Measurements from ENCODE around the gene MT2A. TPM values are rescaled to one million over a fixed set of nuclear protein-coding genes. Genes with fewer than 3 reads are reported as not detected.

Gene MT2A
- total and polyA plus RNA-seq, 2 of the 4 experiments (the other 2 are of a cell fraction), result 25.5 to 621 TPM

DNA sequence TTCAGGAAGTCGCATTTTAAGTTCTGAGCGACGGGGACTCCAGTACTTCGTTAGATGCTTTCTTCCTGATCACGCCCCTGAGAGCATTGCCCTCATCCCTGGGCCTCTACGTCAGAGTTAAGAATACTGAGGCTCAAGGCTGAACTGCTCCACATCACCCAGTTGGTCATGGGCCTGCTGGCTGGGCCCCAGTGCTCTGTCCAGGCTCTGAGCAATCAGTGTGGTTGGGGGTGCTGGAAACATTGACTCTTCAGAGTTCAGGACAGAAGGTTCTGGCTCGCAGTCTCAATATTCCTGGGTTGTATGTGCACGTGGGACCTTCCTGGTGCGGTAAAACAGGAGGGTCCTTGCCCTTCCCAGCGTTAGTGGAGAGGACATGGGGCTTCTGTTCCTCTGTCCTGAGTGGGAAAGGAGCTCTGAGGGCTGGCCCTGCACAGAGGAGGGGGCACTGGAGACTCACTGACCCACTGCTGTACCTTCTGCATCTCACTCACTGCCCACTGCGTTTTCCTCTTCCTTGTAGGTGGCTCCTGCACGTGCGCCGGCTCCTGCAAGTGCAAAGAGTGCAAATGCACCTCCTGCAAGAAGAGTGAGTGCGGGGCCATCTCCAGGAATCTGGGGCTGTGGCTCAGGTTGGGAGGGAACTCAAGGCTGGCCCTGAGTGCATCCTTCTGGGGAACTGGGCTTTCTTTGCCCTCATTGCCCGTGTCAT, 17.7 kb downstream of the MT2A start (continued):
- TF ChIP-seq, protein P1, sequence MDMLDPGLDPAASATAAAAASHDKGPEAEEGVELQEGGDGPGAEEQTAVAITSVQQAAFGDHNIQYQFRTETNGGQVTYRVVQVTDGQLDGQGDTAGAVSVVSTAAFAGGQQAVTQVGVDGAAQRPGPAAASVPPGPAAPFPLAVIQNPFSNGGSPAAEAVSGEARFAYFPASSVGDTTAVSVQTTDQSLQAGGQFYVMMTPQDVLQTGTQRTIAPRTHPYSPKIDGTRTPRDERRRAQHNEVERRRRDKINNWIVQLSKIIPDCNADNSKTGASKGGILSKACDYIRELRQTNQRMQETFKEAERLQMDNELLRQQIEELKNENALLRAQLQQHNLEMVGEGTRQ (IDR thresholded peaks at IDR 0.05; ENCODE audit: low read depth, low read length), result 0 out of 2 replicates have a peak, but pooled peaks have one; percentile 7
- no peak for TF ChIP-seq MAFK (IDR thresholded peaks at IDR 0.05; ENCODE audit: low read depth, low read length)

- peak overlapping the region; percentile 29; the same call in 1 of the 2 replicates for H3K18ac ChIP-seq (ENCODE audit: low read depth, low read length)
- H2BK15ac ChIP-seq (ENCODE audit: low read depth, low read length), result peak overlapping the region; percentile 63; the same call in 1 of the 3 replicates
- peak overlapping the region; percentile 92 for H2BK5ac ChIP-seq (ENCODE audit: low read depth, low read length, poor library complexity, severe bottlenecking)
- peak overlapping the region; percentile 96 for H4K91ac ChIP-seq (ENCODE audit: insufficient read depth, low read depth, low read length)
- TF ChIP-seq MAZ (IDR thresholded peaks at IDR 0.05; ENCODE audit: borderline replicate concordance, low read depth, low read length) (no peak), MXI1 (IDR thresholded peaks at IDR 0.05; ENCODE audit: borderline replicate concordance, low read depth, low read length) (no peak), CEBPB (IDR thresholded peaks at IDR 0.05; ENCODE audit: low read depth, low read length) (no peak), RFX5 (IDR thresholded peaks at IDR 0.05; ENCODE audit: low read depth, low read length) (no peak), CHD1 (IDR thresholded peaks at IDR 0.05; ENCODE audit: low read depth, low read length) (no peak), NFE2L2 (IDR thresholded peaks at IDR 0.05; ENCODE audit: low read depth, low read length) (no peak), RCOR1 (IDR thresholded peaks at IDR 0.05; ENCODE audit: insufficient replicate concordance, low read length) (no peak)
- TF ChIP-seq, protein P1 (IDR thresholded peaks at IDR 0.05; ENCODE audit: low read depth, low read length), result no peak
- H3K56ac ChIP-seq (ENCODE audit: extremely low read depth, insufficient read depth, low read length), result peak overlapping the region; percentile 60; the same call in 1 of the 2 replicates
- H4K20me1 ChIP-seq (ENCODE audit: insufficient read depth, low read length), result no peaks in the 10 kb centered on the region
- no peak for ATAC-seq (ENCODE audit: low read depth)
- peaks cover 7% of the 10 kb centered on the region for H3K27me3 ChIP-seq (ENCODE audit: control insufficient read depth, insufficient read depth, low read length)
- peaks cover 17% of the 10 kb centered on the region for H3K4me1 ChIP-seq (ENCODE audit: control insufficient read depth, insufficient read depth, low read length)
- H3K9me3 ChIP-seq (ENCODE audit: control insufficient read depth, insufficient read depth, low read length), result no peaks in the 10 kb centered on the region
- H3K14ac ChIP-seq (replicated peaks; ENCODE audit: low read depth, low read length), result peak overlapping the region; percentile 96
- peak overlapping the region; percentile 81 for H3K9ac ChIP-seq (ENCODE audit: low read depth, low read length)
- H3K79me1 ChIP-seq (ENCODE audit: low read depth in 1 of 2, low read length in 2 of 2), result peaks cover 3 to 13% of the 10 kb centered on the region in 2 experiments; a peak in 3 of 4 replicates
- POLR2A ChIA-PET (ENCODE audit: unreplicated experiment), result interaction anchor here (0.6 to 3.8 kb wide), 3 partner anchors 10 to 44 kb away, joined by 3 to 37 read pairs (median 3); partner anchors contain the start of gene MT2A
- peak overlapping the region; percentile 90 for H2AK5ac ChIP-seq (ENCODE audit: low read depth, low read length)
- no peak overlapping the region for H2AK9ac ChIP-seq (replicated peaks; ENCODE audit: low read depth, low read length, poor library complexity)
- H3K9me1 ChIP-seq (ENCODE audit: insufficient read depth, low read length), result peaks cover 4% of the 10 kb centered on the region; the same call in 1 of the 2 replicates
- CTCF ChIA-PET, result no interaction called here
- intact Hi-C loops (cut with micrococcal nuclease) (loop anchor here (2.0 to 5.0 kb wide), 2 partner anchors 18 to 56 kb away; partner anchors contain the start of genes MT1X and MT2A), in situ Hi-C loops (cut with MboI; ENCODE audit: low sequenced_read_pairs) (no loop called here), dilution Hi-C loops (cut with HindIII; ENCODE audit: low sequenced_read_pairs, unreplicated experiment) (no loop called here)
- WGBS, 2 experiments (ENCODE audit: extremely low coverage in 2 of 2, insufficient read length in 1 of 2), result no CpG with 5 or more reads among the region's 7 CpGs
- H2BK120ac ChIP-seq (ENCODE audit: low read depth, low read length), result peak overlapping the region; percentile 82
- peak overlapping the region; percentile 48 for H3K4me2 ChIP-seq (ENCODE audit: low read depth, low read length)
- no peak for DNase-seq
- no peak overlapping the region for H2AFZ ChIP-seq (replicated peaks; ENCODE audit: low read length, poor library complexity)
- H3K4ac ChIP-seq (ENCODE audit: low read depth, low read length), result peak overlapping the region; percentile 95
- H3K4me3 ChIP-seq (ENCODE audit: insufficient read depth, low read depth, low read length), result no peak overlapping the region
- BruUV-seq (replicated peaks), result no TSS peak
- H3K36me3 ChIP-seq (ENCODE audit: control insufficient read depth, insufficient read depth, low read length), result no peaks in the 10 kb centered on the region
- H3K27ac ChIP-seq (ENCODE audit: insufficient read depth, low read length), result peak overlapping the region; percentile 85
- H2BK20ac ChIP-seq (ENCODE audit: low read depth, low read length), result no peak overlapping the region; the same call in 1 of the 2 replicates
- H4K5ac ChIP-seq (ENCODE audit: low read depth, low read length), result peak overlapping the region; percentile 4; the same call in 1 of the 2 replicates
- peak overlapping the region; percentile 74 for H3K23ac ChIP-seq (ENCODE audit: low read depth, low read length)
- H4K8ac ChIP-seq (ENCODE audit: low read depth in 2 of 2, low read length in 2 of 2), result peak overlapping the region; percentile 51 to 89
Observed at GRCh38 chr16:56626685-56627084, 18.3 kb downstream of the MT2A start.
